HepG2 (cell line): ENCODE data around the gene SPATA7. TPM values are rescaled to one million over a fixed set of nuclear protein-coding genes. Genes with fewer than 3 reads are reported as not detected.

ENCODE experiments used
- KLF13 ChIP-seq: sonication (generic); formaldehyde crosslinking; IDR thresholded peaks from 2 replicates; pipeline ENCODE4 v1.4.0; 2020; ENCODE audit warnings: mild to moderate bottlenecking, missing genetic modification reagents
- KLF16 ChIP-seq, 2 experiments: sonication (generic) in 1 of 2; formaldehyde crosslinking in 1 of 2; IDR thresholded peaks; 2 replicates each; pipeline versions ENCODE4 v1.6.1 to v1.8.0; 2016 to 2023; ENCODE audit warnings: missing genetic modification reagents in 2 of 2, missing compliant biosample characterization in 1 of 2
- MAFG ChIP-seq: sonication (generic); formaldehyde crosslinking; IDR thresholded peaks from 2 replicates; pipeline ENCODE4 v1.5.1; 2020; ENCODE audit warnings: mild to moderate bottlenecking, missing genetic modification reagents
- PRMT3 ChIP-seq: sonication (generic); formaldehyde crosslinking; IDR thresholded peaks from 2 replicates; pipeline ENCODE4 v1.8.1; 2022; ENCODE audit warnings: low read depth, mild to moderate bottlenecking, moderate library complexity, missing genetic modification reagents, borderline replicate concordance
- RBFOX2 ChIP-seq: fragments of 200-400 bp; formaldehyde crosslinking; IDR thresholded peaks from 2 replicates; pipeline ENCODE4 v1.6.1; 2017; ENCODE audit warnings: low read depth, mild to moderate bottlenecking, low read length
- SMAD3 ChIP-seq: sonication (generic); formaldehyde crosslinking; IDR thresholded peaks from 2 replicates; pipeline ENCODE4 v1.4.0; 2020; ENCODE audit warnings: missing genetic modification reagents
- SOX13 ChIP-seq, 3 experiments: fragments of 450-650 bp in 1 of 3; sonication (generic) in 1 of 3; formaldehyde crosslinking in 1 of 3; IDR thresholded peaks in 2 of 3; conservative IDR thresholded peaks in 1 of 3; 2 replicates each; pipeline versions ENCODE4 v1.5.0 to v1.6.1; 2016 to 2020; ENCODE audit warnings: antibody characterized with exemption in 1 of 3, mild to moderate bottlenecking in 1 of 3, missing compliant biosample characterization in 1 of 3, missing genetic modification reagents in 1 of 3, moderate library complexity in 1 of 3
- WIZ ChIP-seq: sonication (generic); formaldehyde crosslinking; IDR thresholded peaks from 2 replicates; pipeline ENCODE4 v1.5.1; 2020; ENCODE audit warnings: mild to moderate bottlenecking, missing genetic modification reagents
- YEATS2 ChIP-seq: sonication (generic); formaldehyde crosslinking; IDR thresholded peaks from 2 replicates; pipeline ENCODE4 v1.4.0; 2020; ENCODE audit warnings: missing genetic modification reagents, borderline replicate concordance
- ZFAT ChIP-seq: sonication (generic); formaldehyde crosslinking; conservative IDR thresholded peaks from 2 replicates; pipeline ENCODE4 v1.8.1; 2023; ENCODE audit warnings: missing genetic modification reagents, inconsistent platforms
- ZFYVE20 ChIP-seq: sonication (generic); formaldehyde crosslinking; IDR thresholded peaks from 2 replicates; pipeline ENCODE4 v1.8.0; 2023; ENCODE audit warnings: low read depth, mild to moderate bottlenecking, moderate library complexity, missing genetic modification reagents, borderline replicate concordance
- ZNF672 ChIP-seq: sonication (generic); formaldehyde crosslinking; IDR thresholded peaks from 2 replicates; pipeline ENCODE4 v1.8.1; 2022; ENCODE audit warnings: missing genetic modification reagents
- ZNF678 ChIP-seq: sonication (generic); formaldehyde crosslinking; IDR thresholded peaks from 2 replicates; pipeline ENCODE4 v1.4.0; 2020; ENCODE audit warnings: mild to moderate bottlenecking, missing genetic modification reagents
- polyA plus RNA-seq, 8 experiments: library from polyadenylated mRNA; depleted of rRNA in 3 of 8; stranded (reverse) in 7 of 8; unstranded in 1 of 8; fragments of >200 nt; fragmentation: Illumina TruSeq in 4 of 8; extraction: Trizol in 4 of 8; gene quantifications; 2 replicates each; pipeline versions ENCODE4 v1.2.1 to v1.2.3, GENCODE V29; 2011 to 2016; ENCODE audit warnings: low read depth in 4 of 8, missing spikeins in 1 of 8, mixed read lengths in 1 of 8; ENCODE audit not compliant: insufficient read depth in 1 of 8
- total RNA-seq, 5 experiments: library from RNA; depleted of rRNA; stranded (reverse); fragments of >200 nt; fragmentation: Illumina TruSeq; extraction: Trizol; gene quantifications; 2 replicates each; pipeline ENCODE4 v1.2.3, GENCODE V29; 2016; ENCODE audit warnings: low read depth in 1 of 5
- TF ChIP-seq, protein P1 (sequence below): sonication (generic); formaldehyde crosslinking; conservative IDR thresholded peaks from 2 replicates; pipeline ENCODE4 v1.8.0; 2022; ENCODE audit warnings: low read depth, missing genetic modification reagents
- TF ChIP-seq, protein P2 (sequence below): IDR thresholded peaks from 2 replicates; pipeline ENCODE4 v1.6.1; 2016; ENCODE audit warnings: low read depth
- TF ChIP-seq, protein P3 (sequence below): sonication (generic); formaldehyde crosslinking; IDR thresholded peaks from 2 replicates; pipeline ENCODE4 v1.9.0; 2021; ENCODE audit warnings: mild to moderate bottlenecking, missing genetic modification reagents
- TF ChIP-seq, protein P4 (sequence below): sonication (generic); formaldehyde crosslinking; IDR thresholded peaks from 2 replicates; pipeline ENCODE4 v1.4.0; 2020; ENCODE audit warnings: low read depth, mild to moderate bottlenecking, missing genetic modification reagents

Gene SPATA7
- total and polyA plus RNA-seq, 2 of the 13 experiments (the other 11 are each of a cell fraction or from before 2014, with no cell fraction given): 3.6 to 5.5 TPM

DNA sequence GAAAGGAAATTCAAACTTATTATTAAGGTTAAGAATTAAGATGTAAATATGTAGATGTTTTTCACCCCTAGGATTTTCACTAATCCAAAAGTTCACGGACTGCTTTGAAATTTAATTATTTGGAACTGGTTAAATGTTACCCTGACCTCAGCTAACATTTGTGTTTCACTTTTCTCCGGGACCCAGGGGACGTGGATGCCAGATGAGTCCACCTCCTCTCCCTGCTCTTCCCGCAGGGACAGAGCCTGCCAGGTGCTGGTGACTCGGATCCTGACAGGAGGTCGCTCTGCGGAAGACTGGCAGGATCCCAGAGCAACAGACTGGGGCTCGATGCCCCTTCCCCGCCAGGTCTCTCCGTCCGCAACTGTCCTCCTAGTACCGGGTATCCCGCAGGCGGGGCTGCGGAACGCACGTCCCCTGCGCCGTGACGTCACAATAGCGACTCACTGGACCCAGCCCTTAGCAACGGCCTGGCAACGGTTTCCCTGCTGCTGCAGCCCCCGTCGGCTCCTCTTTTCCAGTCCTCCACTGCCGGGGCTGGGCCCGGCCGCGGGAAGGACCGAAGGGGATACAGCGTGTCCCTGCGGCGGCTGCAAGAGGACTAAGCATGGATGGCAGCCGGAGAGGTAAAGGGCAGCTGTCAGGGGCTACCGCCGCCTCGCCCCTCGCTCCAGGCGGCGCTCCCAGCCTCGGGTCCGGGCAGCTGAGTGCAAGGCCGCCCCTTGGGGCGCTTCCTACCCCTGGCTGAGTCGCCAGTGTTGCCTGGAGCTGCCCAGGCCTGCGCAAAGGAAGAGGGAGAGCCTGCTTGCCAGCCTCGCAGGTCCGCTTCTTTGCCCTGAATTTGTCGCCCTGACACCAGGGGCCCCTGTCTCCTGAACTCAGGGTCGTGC, at the start of gene SPATA7 (continued):
- TF ChIP-seq, protein P1, sequence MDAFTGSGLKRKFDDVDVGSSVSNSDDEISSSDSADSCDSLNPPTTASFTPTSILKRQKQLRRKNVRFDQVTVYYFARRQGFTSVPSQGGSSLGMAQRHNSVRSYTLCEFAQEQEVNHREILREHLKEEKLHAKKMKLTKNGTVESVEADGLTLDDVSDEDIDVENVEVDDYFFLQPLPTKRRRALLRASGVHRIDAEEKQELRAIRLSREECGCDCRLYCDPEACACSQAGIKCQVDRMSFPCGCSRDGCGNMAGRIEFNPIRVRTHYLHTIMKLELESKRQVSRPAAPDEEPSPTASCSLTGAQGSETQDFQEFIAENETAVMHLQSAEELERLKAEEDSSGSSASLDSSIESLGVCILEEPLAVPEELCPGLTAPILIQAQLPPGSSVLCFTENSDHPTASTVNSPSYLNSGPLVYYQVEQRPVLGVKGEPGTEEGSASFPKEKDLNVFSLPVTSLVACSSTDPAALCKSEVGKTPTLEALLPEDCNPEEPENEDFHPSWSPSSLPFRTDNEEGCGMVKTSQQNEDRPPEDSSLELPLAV (CRISPR knock-in tag): no peak
- TF ChIP-seq ZNF678 (no peak), KLF13 (CRISPR knock-in tag) (no peak), ZFAT (CRISPR knock-in tag) (no peak), PRMT3 (CRISPR knock-in tag) (no peak), RBFOX2 (peak; percentile 75), WIZ (no peak), MAFG (no peak), ZNF672 (CRISPR knock-in tag) (no peak), SMAD3 (0 out of 2 replicates have a peak, but pooled peaks have one; percentile 66), ZFYVE20 (no peak), YEATS2 (CRISPR knock-in tag) (peak; percentile 77; the same call in 1 of the 2 replicates), SOX13 (IDR thresholded peaks at IDR 0.05) (0 out of 2 replicates have a peak, but pooled peaks have one; percentile 10), SOX13 (CRISPR knock-in tag; conservative IDR thresholded peaks at IDR 0.05 in 1 of 2, IDR thresholded peaks at IDR 0.05 in 1 of 2) (peak in 1 of 2 experiments; percentile 73; a peak in 2 of 4 replicates), KLF16 (CRISPR knock-in tag; IDR thresholded peaks at IDR 0.05) (peak in 1 of 2 experiments; percentile 39; a peak in 1 of 4 replicates)
- TF ChIP-seq, protein P2, sequence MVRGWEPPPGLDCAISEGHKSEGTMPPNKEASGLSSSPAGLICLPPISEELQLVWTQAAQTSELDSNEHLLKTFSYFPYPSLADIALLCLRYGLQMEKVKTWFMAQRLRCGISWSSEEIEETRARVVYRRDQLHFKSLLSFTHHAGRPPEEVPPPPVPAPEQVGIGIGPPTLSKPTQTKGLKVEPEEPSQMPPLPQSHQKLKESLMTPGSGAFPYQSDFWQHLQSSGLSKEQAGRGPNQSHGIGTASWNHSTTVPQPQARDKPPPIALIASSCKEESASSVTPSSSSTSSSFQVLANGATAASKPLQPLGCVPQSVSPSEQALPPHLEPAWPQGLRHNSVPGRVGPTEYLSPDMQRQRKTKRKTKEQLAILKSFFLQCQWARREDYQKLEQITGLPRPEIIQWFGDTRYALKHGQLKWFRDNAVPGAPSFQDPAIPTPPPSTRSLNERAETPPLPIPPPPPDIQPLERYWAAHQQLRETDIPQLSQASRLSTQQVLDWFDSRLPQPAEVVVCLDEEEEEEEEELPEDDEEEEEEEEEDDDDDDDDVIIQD: no peak
- TF ChIP-seq, protein P3, sequence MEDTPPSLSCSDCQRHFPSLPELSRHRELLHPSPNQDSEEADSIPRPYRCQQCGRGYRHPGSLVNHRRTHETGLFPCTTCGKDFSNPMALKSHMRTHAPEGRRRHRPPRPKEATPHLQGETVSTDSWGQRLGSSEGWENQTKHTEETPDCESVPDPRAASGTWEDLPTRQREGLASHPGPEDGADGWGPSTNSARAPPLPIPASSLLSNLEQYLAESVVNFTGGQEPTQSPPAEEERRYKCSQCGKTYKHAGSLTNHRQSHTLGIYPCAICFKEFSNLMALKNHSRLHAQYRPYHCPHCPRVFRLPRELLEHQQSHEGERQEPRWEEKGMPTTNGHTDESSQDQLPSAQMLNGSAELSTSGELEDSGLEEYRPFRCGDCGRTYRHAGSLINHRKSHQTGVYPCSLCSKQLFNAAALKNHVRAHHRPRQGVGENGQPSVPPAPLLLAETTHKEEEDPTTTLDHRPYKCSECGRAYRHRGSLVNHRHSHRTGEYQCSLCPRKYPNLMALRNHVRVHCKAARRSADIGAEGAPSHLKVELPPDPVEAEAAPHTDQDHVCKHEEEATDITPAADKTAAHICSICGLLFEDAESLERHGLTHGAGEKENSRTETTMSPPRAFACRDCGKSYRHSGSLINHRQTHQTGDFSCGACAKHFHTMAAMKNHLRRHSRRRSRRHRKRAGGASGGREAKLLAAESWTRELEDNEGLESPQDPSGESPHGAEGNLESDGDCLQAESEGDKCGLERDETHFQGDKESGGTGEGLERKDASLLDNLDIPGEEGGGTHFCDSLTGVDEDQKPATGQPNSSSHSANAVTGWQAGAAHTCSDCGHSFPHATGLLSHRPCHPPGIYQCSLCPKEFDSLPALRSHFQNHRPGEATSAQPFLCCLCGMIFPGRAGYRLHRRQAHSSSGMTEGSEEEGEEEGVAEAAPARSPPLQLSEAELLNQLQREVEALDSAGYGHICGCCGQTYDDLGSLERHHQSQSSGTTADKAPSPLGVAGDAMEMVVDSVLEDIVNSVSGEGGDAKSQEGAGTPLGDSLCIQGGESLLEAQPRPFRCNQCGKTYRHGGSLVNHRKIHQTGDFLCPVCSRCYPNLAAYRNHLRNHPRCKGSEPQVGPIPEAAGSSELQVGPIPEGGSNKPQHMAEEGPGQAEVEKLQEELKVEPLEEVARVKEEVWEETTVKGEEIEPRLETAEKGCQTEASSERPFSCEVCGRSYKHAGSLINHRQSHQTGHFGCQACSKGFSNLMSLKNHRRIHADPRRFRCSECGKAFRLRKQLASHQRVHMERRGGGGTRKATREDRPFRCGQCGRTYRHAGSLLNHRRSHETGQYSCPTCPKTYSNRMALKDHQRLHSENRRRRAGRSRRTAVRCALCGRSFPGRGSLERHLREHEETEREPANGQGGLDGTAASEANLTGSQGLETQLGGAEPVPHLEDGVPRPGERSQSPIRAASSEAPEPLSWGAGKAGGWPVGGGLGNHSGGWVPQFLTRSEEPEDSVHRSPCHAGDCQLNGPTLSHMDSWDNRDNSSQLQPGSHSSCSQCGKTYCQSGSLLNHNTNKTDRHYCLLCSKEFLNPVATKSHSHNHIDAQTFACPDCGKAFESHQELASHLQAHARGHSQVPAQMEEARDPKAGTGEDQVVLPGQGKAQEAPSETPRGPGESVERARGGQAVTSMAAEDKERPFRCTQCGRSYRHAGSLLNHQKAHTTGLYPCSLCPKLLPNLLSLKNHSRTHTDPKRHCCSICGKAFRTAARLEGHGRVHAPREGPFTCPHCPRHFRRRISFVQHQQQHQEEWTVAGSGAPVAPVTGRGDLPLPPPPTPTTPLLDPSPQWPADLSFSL: no peak
- TF ChIP-seq, protein P4, sequence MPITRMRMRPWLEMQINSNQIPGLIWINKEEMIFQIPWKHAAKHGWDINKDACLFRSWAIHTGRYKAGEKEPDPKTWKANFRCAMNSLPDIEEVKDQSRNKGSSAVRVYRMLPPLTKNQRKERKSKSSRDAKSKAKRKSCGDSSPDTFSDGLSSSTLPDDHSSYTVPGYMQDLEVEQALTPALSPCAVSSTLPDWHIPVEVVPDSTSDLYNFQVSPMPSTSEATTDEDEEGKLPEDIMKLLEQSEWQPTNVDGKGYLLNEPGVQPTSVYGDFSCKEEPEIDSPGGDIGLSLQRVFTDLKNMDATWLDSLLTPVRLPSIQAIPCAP: no peak
